22Rv1 (cell line): Measurements from ENCODE around the gene ZNF574.

Experiments used
- H3K27ac ChIP-seq: fragments of 450-650 bp; 2 replicates; pipeline ENCODE4 v1.5.1; 2017
- CTCF ChIP-seq: fragments of 450-650 bp; IDR thresholded peaks from 2 replicates; pipeline ENCODE4 v1.5.1; 2017; ENCODE audit warnings: mild to moderate bottlenecking
- ZFX ChIP-seq: fragments of 450-650 bp; IDR thresholded peaks from 2 replicates; pipeline ENCODE4 v1.6.1; 2017; ENCODE audit warnings: antibody characterized with exemption, borderline replicate concordance

Gene ZNF574

DNA sequence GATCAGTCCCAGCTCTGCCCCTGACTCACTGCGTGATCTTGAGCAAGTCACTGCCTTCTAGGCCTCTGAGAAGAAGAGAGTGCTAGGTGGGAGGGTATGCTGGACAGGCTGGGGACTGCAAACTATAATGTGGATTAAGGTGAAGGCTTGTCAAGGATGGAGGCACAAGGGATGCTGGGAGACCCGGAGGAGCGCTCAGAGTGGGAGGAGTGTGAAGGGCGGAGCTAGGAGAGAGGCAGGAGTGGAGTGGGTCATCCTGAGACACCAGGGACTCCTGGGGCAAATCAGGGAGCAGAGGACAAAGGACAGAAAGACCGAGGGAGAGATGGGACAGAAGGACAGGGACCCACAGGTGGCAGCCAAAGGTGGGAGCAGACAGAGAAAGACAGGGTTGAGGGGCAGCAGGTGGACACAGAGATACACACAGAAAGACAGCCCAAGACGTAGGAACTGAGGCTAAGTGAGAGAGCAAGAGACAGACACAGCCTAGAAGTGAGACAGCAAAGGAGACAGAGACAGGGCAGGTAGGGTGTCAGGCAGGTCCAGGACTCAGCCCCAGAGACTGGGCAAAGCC lies 8.6 kb upstream of the ZNF574 start:
- no peak for TF ChIP-seq ZFX
- no peak for TF ChIP-seq CTCF
- no peak overlapping the region for H3K27ac ChIP-seq

DNA sequence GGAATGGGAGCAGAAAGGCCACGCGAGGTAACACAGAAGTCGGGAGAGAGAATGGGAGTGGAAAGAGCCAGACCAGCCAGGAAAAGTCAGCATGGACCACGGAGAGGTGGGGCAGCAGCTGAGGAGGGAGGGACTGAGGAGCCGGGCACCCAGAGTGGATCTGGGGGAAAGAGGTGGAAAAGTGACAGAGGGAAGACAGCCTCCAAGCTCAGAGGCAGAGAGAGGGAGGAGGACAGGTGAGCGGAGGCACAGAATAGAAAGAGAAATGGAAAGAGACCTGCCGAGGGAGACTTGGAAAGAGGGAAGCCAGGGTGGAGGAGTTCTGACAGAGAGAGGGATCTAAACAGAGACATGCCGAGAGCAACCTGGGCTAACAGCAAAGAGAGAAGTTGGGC lies 7.6 kb upstream of the ZNF574 start:
- TF ChIP-seq ZFX (no peak), CTCF (no peak)
- no peak overlapping the region for H3K27ac ChIP-seq

- no peak overlapping the region for H3K27ac ChIP-seq
- TF ChIP-seq CTCF, result no peak
- TF ChIP-seq ZFX, result no peak
These were observed 7.0 kb upstream of the ZNF574 start for GRCh38 chr19:42068756-42069571.

DNA sequence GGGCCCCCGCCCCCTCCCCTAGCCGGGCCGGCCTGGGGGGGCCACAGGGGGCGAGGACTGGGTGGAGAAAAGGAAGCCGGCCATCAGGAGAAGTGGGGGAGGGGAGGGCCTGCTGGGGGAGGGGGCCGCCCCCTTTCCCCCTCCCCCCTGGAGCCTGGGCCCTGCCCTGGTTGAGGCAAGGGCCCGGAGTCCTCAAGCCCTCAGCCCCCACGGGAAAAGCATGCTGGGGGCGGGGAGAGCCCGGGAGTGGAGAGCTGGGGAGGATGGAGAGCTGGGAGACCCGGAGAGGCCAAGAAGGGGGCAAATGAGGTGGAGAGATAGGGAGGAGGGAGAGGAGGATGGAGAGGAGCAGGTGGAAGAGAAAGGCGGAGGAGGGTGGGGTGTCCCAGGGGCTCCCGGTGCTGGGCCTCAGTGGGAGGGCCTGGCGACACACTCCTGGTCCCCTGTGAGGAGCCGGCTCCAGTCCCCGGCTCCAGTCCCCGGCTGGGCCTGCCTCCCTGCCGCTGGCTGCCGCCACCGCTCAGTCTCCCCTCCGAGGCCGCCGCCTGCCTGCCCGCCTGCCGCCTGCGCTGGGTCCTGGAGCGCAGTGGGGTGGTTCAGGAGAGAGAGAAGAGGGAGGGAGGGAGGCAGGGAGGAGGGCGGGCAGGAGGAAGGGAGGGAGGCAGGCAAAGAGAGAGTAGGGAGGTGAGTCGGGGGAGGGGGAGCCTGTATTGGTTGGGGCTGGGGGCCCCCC lies 6.2 kb upstream of the ZNF574 start, which contains the start of gene GRIK5:
TSS of gene GRIK5 (minus strand) at position 588 of the 733 bp plus-strand sequence. CDS start 4,436 bp downstream, outside the sequence.
- H3K27ac ChIP-seq, result no peak within 1 kb of the TSS
- TF ChIP-seq ZFX, result no peak

DNA sequence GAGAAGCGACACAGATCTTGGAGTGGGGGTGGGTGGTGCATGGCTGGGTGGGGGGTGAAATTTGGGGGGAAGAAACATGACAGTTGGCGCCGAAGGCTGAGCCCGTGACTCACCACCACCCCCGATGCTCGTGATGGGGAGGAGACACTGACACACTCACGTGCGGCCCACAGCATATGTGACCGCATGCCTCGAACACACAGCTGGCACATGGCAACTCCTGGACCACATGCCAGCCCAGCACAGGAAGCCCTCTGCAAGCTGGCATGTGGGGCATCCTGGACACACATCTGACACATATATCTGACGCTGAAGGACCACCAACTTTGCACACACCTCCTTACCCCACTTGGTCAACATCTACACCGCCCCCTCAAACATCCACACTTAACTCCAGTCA lies 4.7 kb upstream of the ZNF574 start:
- TF ChIP-seq ZFX, result no peak
- no peak for TF ChIP-seq CTCF
- H3K27ac ChIP-seq, result no peak overlapping the region

DNA sequence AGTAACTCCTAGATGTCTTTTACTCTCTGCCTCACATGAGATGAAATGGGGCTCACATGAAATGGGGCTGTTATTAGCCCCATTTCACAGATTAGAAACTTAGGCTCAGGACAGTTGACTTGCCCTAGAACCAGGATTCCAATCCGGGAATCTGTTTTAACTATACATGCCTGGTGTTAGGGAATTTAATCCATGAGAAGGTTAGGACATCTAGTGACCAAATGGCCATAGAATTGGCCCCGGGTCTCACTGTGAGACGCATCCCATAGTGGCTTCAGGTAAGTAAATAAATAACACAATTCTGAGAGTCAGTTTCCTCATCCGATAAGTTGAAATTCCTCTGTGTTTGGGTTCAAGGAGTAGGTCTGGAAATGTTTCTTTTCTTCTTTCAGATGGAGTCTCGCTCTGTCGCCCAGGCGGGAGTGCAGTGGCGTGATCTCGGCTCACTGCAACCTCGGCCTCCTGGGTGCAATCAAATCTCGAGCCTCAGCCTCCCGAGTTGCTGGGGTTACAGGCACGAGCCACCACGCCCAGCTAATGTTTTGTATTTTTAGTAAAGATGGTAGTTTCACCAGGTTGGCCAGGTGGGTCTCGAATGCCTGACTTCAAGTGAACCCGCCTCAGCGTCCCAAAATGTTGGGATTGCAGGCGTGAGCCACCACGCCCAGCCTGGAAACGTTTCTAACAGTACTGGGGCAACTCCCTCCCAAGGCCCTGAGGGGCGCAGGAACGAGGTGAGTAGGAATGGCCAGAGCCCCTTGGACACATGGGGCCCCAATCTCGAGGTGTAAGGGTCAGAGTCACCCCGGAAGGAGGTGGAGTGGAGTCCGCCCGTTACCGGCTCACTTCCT lies 1.2 kb upstream of the ZNF574 start:
- H3K27ac ChIP-seq, result peak overlapping the region; percentile 87
- TF ChIP-seq ZFX, result no peak

GRCh38 chr19:42075364-42075615 lies 676 bp upstream of the ZNF574 start:
- peak overlapping the region; percentile 87 for H3K27ac ChIP-seq
- TF ChIP-seq ZFX, result no peak
- TF ChIP-seq CTCF, result no peak
